SK-N-MC (cell line): ENCODE results near the gene VPS41.

Source experiments
- EZH2 ChIP-seq: fragments of 200-600 bp; sonication (generic); IDR thresholded peaks from one replicate; pipeline ENCODE4 v1.6.1; 2017; ENCODE audit warnings: antibody characterized with exemption
- POLR2AphosphoS5 ChIP-seq: IDR thresholded peaks from 2 replicates; pipeline ENCODE4 v1.6.1; 2012; ENCODE audit warnings: mild to moderate bottlenecking, low read depth, low read length, borderline replicate concordance

DNA sequence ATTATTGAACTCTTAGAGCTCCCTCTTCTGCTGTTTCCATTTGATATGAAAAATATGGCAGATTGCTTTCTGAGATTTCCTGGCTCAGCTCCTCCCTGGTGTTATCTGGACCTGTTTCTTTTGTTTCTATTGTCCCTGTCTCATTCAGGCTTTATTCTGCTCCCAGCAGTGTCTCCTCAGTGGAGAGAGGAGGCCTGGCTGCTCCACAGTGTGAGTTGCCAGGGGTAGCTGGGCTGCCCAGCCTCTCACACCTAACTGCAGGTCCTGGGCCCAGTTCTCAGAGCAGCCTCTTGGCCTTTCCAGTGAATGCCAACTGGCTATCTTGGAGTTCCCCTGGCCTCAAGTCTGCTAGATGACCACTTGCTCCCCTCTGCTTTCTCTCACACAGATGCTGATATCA lies 127.0 kb downstream of the VPS41 start:
- TF ChIP-seq POLR2AphosphoS5 (no peak), EZH2 (no peak)
